HEK293 (cell line): ENCODE measurements around the gene KCNMB4.

Experiments
- SALL2 ChIP-seq: fragments of 450-650 bp; formaldehyde crosslinking; IDR thresholded peaks from 2 replicates; pipeline ENCODE4 v1.5.0; 2017; ENCODE audit warnings: missing biosample characterization, mild to moderate bottlenecking, missing genetic modification characterization, borderline replicate concordance
- YY1 ChIP-seq: fragments of 450-650 bp; formaldehyde crosslinking; IDR thresholded peaks from 2 replicates; pipeline ENCODE4 v1.5.1; 2018; ENCODE audit warnings: missing biosample characterization, missing genetic modification characterization
- ZFP3 ChIP-seq: fragments of 450-650 bp; formaldehyde crosslinking; IDR thresholded peaks from 2 replicates; pipeline ENCODE4 v1.5.1; 2016; ENCODE audit warnings: low read depth, missing biosample characterization, missing genetic modification characterization
- ZNF19 ChIP-seq: fragments of 450-650 bp; formaldehyde crosslinking; IDR thresholded peaks from 2 replicates; pipeline ENCODE4; 2016; ENCODE audit warnings: missing biosample characterization, missing genetic modification characterization, low read depth
- ZNF701 ChIP-seq: fragments of 450-650 bp; formaldehyde crosslinking; IDR thresholded peaks from 2 replicates; pipeline ENCODE4 v1.5.1; 2016; ENCODE audit warnings: missing biosample characterization, missing genetic modification characterization
- ZNF830 ChIP-seq: fragments of 450-650 bp; IDR thresholded peaks from 2 replicates; pipeline ENCODE4 v1.5.0; 2018; ENCODE audit warnings: missing biosample characterization, missing genetic modification characterization, low read depth, mild to moderate bottlenecking, moderate library complexity
- ZNF843 ChIP-seq: fragments of 450-650 bp; formaldehyde crosslinking; IDR thresholded peaks from 2 replicates; pipeline ENCODE4 v1.5.1; 2016; ENCODE audit warnings: missing biosample characterization, missing genetic modification characterization
- TF ChIP-seq, protein P1 (sequence below): fragments of 450-650 bp; formaldehyde crosslinking; IDR thresholded peaks from 2 replicates; pipeline ENCODE4 v1.5.1; 2016; ENCODE audit warnings: missing biosample characterization, missing genetic modification characterization
- TF ChIP-seq, protein P2 (sequence below): fragments of 450-650 bp; formaldehyde crosslinking; IDR thresholded peaks from 2 replicates; pipeline ENCODE4 v1.5.1; 2017; ENCODE audit warnings: missing biosample characterization, missing genetic modification characterization

- TF ChIP-seq, protein P1, sequence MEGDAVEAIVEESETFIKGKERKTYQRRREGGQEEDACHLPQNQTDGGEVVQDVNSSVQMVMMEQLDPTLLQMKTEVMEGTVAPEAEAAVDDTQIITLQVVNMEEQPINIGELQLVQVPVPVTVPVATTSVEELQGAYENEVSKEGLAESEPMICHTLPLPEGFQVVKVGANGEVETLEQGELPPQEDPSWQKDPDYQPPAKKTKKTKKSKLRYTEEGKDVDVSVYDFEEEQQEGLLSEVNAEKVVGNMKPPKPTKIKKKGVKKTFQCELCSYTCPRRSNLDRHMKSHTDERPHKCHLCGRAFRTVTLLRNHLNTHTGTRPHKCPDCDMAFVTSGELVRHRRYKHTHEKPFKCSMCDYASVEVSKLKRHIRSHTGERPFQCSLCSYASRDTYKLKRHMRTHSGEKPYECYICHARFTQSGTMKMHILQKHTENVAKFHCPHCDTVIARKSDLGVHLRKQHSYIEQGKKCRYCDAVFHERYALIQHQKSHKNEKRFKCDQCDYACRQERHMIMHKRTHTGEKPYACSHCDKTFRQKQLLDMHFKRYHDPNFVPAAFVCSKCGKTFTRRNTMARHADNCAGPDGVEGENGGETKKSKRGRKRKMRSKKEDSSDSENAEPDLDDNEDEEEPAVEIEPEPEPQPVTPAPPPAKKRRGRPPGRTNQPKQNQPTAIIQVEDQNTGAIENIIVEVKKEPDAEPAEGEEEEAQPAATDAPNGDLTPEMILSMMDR (tag by site-specific recombination) = no peak
- TF ChIP-seq ZNF701 (tag by site-specific recombination) (no peak), SALL2 (tag by site-specific recombination) (no peak), ZFP3 (no peak), YY1 (tag by site-specific recombination) (no peak), ZNF19 (tag by site-specific recombination) (no peak), ZNF843 (tag by site-specific recombination) (no peak), ZNF830 (tag by site-specific recombination) (no peak)
- TF ChIP-seq, protein P2, sequence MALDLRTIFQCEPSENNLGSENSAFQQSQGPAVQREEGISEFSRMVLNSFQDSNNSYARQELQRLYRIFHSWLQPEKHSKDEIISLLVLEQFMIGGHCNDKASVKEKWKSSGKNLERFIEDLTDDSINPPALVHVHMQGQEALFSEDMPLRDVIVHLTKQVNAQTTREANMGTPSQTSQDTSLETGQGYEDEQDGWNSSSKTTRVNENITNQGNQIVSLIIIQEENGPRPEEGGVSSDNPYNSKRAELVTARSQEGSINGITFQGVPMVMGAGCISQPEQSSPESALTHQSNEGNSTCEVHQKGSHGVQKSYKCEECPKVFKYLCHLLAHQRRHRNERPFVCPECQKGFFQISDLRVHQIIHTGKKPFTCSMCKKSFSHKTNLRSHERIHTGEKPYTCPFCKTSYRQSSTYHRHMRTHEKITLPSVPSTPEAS (tag by site-specific recombination) = no peak
These were observed 33.2 kb downstream of the KCNMB4 start for GRCh38 chr12:70399311-70399710.
